HG02759 (cell line): ENCODE results near the gene PDZK1.
"Not testable (repeated sequence)": the region's sequence is repeated elsewhere in the genome, so short reads cannot be mapped to it uniquely, and the experiment has no call there.

Source experiments
- ATAC-seq: cut with Tn5 transposase; IDR thresholded peaks from one replicate; pipeline ENCODE4 v1.9.1; 2021; ENCODE audit warnings: mild to moderate bottlenecking, moderate library complexity; ENCODE audit not compliant: unreplicated experiment

Gene PDZK1

DNA sequence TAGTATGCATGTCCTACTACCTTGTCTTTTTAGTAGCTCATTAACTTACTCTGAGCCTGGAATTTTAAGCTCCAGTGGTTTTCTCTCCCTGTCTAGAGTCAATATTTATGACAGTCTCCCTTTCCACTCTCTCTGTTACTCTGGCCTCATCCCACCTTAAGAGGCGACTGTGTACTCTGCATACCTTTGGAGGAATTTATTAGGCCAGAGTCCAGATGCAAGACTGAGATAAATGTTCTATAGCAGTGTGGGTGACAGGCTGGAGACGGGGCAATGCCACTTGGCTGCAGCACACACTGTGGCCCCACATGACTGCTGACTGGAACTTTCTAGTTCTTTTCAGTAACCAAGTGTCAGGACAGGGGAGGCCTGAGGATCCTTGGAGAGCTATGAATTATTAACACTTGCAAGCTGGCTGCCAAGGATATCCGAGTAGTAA lies 4.1 kb upstream of the PDZK1 start:
- ATAC-seq, result no peak

DNA sequence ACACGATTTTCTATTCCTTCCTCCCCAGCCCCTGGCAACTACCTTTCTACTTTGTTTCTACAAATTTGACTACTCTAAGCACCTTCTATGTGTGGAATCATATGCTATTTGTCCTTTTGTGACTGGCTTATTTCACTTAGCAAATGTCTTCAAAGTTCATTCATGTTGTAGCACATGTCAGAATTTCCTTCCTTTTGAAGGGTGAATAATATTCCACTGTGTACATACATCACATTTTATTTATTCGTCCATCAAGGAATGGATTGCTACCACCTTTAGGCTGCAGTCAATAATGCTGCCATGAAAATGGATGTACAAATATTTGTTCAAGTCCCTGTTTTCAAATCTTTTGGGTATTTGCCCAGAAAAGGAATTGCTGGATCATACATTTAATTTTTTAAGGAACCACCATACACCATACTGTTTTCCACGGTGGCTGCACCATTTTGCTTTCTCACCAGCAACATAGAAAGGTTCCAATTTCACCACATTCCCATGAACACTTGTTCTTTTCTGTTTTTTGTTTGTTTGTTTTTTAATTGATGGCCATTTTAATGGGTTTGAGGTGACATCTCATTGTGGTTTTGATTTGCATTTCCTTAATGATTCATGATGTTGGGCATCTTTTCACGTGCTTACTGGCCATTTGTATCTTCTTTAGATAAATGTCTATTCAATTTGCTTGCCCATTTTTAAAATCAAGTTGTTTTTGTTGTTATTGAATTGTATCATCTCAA lies 3.3 kb upstream of the PDZK1 start:
- ATAC-seq, result no peak

DNA sequence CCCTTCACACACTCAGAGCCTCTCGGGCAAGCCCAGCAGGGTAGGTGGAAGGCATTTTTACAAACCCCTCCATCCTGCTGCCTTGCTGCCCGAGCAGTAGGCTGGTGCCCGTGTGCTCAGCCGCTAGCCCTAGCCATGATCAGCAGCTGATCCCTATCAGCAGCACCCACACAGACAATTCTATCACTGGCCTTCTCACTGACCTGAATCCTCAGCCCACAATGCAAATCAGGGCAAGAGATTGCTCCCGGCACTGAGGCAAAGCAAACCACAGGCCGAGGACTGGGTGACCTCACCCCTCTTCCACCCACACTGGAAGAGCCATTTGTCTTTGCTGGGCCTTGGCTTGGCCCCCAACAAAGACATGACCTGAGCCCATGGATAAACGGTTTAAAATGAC lies 895 bp upstream of the PDZK1 start:
- no peak for ATAC-seq

DNA sequence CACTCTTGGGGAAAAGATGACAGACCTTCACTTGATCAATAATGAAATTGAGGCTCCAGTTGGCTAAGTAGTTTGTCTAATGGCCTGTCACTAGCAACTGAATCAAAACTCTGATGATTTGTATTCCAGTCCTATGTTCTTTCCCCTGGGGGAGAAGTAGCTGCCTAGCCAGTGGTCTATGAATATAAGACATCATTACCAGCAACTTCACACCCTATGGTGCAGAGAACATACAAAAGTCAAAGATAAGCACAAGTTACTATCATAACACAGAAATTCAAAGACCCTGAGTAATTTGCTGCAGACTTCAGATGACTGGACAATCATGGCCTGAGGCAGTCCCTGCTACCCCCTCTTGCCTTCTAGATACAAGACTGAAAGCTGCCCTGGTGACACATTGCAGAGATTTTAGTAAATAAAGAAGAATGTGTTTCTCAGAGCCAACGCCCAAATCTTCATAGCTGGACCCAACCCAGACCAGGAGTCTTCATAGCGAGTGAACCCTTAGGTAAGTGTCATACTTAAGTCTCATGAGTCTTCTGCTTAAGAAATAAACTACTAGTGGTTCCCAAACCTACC lies 993 bp downstream of the PDZK1 start:
- no peak for ATAC-seq

DNA sequence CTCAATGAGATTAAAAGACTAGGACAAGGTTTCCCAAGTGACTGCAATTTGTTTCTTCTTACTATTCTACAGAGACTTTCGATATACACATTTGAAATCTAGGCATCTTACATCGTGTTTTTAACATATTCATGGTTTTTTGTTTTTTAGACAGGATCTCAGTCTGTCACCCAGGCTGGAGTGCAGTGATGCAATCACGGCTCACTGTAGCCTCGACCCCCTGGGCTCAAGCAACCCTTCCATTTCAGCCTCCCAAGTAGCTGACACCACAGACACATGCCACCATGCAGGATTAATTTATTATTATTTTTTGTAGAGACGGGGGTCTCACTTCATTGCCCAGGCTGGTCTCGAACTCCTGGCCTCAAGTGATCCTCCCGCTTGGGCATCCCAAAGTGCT lies 1.5 kb downstream of the PDZK1 start:
- ATAC-seq, result no peak

DNA sequence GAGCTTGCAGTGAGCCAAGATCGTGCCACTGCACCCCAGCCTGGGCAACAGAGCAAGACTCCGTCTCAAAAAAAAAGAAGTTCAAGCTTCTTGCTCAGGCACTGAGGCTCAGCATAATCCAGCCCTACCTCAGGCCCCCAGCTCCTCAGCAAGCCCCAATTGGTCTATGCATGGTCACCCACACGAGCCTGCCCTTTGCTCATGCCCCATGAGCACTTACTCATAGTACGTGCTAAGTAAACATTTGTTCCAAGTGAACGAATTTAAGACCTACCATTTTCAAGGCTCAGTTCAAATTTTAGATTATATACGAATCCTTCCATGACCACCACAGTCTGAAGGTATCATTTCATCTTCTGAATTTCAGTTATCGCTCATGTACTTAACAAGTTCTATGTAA lies 4.3 kb downstream of the PDZK1 start:
- no peak for ATAC-seq

DNA sequence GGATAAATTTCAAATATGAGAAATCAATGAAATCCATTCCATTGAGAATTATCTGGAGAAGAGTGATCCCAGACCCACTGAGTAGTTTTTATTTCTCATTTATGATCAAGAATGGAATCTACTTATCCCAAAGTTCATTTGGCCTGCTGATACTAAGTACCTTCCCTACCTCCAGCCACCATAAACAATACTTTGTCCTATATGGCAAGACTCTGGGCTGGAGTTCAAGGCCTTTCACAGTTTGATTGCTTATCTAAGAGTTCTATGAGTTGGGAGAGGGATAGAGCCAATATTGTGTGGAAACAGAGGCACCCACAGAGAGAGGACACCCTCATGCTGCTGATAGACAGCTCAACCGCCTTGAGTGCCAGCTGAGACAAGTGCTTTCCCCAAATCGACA lies 5.1 kb downstream of the PDZK1 start:
- ATAC-seq, result no peak

DNA sequence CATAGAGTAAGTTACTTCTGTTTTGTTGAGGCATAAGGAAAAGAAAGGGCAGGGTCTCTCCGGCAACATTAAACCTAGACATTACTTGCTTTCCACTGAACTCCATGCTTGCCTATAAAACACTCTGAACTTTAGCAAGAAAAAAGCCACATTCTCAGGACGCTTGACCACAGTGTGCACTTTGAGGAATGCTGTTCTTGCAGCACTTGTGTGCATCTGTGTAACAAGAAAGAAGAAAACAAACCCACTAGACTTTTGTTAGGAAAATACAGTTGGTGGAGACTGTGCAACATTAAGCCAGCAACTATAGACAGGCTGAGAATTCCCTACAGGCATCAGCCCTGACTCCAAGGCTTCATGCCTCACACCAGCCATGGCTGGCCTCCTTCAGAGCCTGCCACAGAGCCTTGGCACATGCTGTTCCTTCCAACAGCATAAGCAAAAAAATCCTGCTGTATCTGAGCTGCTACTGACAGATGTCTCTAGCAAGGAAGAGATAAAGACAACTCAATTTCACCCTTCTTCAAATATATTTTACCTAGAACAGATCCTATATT lies 5.8 kb downstream of the PDZK1 start:
- no peak for ATAC-seq

DNA sequence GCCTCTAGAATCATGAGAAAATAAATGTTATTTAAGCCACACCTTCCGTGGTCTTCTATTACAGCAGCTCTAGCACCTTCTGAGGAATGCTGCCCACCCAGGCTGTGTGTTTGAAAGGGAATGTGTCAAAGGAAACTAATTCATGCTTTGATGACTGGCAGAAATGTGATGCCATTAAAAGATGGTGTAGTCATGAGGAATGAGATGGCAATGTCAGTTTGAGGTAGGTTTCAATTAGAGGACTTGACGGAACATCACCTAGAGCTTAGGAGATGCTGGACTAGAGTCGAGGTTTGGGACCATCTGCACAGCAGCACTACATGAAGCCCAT lies 10.6 kb downstream of the PDZK1 start:
- no peak for ATAC-seq

DNA sequence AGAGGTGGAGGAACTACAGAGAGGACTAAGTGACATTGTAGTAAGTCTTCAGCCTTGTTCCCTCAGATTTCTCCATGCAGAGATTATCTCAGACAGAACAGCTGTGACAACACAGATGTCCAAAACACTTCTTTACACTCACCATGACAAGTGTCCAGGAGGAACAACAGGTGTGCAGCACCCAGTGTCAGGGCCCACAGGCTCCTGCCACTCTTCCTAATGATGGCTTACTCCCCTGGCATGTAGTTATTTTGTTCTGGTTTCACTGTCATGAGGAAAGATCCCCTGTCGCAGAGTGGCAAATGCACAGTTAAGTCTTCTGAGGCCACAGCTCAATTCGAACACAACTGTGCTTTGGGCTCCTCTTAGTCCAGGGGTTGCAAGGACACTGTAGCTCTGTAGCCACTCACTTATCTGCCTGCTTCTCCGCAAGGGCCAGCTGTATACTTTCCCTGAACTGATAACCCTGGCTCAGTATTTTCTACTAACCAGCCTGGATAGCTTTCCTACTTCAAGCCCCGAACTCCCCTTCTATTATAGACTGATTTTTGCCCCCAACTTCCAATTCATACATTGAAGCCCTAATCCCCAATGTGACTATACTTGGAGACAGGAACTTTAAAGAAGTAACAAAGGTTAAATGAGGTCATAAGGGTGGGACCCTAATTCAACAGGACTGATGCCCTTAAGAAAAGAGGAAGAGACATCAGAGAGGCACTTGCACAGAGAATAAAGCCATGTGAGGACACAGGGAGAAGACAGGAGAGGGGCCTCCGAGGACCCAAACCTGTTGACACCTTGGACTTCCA lies 11.1 kb downstream of the PDZK1 start:
- ATAC-seq, result no peak

DNA sequence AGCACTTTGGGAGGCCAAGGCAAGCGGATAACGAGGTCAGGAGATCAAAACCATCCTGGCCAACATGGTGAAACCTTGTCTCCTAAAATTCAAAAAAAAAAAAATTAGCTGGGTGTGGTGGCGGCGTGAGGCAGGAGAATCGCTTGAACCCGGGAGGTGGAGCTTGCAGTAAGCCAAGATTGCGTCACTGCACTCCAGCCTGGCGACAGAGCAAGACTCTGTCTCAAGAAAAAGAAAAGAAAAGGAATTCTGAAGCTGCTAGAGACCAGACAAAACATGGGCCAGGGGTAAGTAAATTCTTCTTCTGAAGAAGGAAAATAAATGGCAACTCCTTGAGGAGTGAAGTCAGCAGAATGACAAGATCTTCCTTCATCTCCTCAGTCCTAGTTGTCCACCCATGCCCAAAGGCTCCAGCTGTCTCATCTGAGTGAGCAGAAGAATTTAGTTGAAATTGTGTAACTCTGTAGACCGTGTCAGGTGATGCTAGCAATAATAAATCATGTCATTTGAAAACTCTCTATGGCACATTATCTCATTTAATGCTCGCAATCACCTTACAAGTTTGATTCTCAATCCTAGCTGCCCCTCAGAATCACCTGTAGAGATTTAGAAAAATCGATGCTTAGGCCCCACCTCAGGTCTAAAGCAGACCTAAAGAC lies 14.3 kb downstream of the PDZK1 start:
- ATAC-seq, result no peak

DNA sequence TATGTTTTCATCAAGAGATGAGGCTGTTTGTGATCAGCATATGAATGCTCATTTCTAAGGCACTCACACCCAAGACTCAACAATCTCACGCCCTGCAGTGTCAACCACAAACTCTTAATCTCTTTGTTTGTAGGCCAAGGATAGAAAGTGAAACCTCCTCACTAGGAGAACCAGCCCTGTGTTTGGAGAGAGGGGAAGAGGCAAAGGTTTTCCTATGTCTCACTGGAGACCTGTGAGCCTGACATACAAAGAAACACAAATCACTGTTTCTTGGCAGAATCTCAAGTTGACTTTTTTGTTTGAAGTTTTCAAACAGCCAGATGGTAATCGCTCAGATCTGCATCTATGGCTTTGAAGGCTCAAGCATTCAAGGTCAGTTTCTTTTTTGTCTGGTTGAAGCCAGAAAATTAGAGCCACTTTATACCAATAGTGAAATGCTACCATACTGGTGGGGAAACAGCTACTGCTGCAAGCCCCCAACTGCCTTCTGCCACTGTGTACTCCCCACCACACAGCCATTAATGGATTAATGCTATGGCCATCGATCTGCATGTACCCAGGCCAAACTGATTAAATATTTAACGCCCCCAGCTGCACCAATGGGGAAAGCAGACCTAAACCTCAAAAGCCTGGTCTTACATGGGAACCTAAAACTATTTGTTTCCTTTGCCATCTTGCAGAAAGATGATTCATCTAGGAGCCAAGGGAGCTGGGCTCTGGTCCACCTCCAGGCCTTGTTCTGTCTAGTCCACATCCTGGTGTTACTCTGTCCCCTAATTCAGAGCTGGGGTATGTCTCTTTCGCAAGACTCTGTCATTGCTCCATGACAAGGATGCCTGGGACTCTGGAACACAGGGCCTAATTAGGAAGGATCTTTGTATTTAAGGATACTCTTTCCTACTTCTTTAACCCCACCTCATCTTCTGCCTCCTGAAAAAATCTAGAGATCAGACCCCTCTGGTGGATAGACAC lies 16.3 kb downstream of the PDZK1 start:
- no peak for ATAC-seq

DNA sequence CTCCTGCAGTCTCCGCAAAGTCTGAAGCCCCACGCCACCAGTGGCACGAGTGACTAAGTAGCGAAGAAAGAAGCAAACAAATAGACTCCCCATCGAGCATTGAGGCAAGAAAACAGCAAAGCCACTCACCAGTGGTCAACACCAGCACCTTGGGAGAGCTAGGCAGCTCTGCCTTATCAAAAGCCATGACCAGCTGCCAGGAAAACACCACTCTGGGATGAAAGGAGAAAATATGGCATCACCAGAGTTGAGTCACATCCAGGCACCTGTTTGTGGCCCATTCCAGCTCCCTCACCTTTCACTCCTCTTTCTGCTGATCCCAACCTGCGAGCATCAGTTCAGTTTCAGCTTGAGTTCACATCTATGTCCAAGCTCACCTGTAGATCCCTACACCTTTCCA lies 17.2 kb downstream of the PDZK1 start:
- no peak for ATAC-seq

DNA sequence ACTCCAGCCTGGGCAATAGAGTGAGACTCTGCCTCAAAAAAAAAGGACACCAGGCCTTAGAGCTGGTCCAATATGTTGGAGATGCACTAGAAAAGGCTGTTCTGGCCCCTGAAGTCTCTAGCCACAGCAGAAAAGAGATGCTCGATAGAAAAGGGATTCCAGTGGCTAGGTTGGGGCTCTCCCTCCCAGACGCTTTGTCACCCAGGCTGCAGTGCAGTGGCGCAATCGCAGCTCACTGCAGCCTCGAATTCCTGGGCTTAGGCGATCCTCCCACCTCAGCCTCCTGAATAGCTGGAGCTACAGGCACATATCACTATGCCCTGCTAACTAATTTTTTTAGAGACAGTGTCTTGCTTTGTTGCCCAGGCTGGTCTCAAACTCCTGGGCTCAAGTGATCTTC lies 18.2 kb downstream of the PDZK1 start:
- no peak for ATAC-seq

DNA sequence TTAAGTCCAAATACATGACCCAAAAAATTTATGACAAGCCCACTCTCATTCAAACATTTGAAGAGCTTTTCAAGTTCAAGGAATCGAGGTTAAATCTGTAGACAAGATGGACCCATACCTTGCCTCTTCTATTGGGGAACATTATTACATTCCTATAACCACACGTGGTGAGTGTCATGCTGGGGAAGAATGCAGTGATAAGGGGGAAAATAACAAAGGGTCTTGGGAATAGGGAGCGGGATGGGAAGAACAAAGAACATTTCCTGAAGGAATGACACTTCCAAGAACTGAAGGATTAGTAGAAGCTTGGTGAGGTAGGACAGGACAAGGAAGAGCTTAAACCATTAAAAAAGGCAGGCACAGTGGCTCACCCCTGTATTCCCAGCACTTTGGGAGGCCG lies 18.8 kb downstream of the PDZK1 start:
- no peak for ATAC-seq

DNA sequence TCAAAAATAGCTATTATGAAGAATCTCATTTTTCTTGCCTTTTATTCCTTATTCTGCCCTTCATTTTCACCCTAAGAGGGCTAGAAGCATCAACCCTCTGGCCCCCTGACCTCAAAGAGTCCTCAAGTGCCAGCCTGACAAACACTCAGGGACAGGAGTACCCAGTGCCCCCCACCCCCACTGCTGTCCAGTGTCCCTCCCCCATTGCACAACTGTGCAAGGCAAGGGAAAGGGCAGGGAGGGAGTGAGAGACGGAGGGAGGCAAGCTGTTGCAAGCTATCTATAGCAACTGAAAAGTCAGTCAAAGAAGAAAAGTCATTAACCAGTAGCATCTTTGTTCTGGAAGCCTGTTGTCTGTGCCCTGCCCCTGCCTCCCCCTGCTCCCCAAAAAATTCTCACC lies 21.1 kb downstream of the PDZK1 start:
- ATAC-seq, result not testable (repeated sequence)

DNA sequence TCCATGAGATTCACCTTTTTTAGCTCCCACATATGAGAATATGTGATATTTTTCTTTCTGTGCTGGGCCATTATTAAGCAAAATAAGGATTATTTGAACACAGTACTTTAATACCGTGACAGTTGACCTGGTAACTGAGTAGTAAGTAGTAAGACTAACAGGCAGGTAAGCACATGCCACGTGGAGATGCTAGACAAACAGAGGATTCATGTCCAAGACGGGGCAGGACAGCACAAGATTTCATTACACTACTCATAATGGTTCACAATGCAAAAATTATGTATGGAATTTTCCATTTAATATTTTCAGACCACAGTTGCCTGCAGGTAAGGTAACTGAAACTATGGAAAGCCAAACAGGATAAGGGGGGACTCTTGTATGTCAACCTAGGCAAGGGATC lies 22.3 kb downstream of the PDZK1 start:
- ATAC-seq, result not testable (repeated sequence)

DNA sequence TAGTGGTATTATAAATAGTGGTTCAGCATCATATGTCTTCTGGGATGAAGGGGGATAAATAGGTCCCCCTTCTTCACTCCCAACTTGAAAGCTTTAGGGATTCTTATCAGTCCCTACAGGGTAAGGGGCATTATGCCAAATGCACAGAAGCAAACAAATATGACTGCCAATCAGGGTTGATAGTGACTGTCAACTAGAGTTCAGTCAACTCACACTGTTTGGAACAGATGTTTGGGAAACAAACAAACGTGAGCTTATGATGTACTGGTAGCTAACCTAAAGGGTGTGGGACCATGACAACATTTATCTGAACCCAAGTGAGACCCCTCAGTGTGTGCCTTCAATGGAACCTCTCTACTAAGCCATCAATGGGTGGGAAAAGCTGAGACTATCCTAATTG lies 34.0 kb downstream of the PDZK1 start:
- not testable (repeated sequence) for ATAC-seq

DNA sequence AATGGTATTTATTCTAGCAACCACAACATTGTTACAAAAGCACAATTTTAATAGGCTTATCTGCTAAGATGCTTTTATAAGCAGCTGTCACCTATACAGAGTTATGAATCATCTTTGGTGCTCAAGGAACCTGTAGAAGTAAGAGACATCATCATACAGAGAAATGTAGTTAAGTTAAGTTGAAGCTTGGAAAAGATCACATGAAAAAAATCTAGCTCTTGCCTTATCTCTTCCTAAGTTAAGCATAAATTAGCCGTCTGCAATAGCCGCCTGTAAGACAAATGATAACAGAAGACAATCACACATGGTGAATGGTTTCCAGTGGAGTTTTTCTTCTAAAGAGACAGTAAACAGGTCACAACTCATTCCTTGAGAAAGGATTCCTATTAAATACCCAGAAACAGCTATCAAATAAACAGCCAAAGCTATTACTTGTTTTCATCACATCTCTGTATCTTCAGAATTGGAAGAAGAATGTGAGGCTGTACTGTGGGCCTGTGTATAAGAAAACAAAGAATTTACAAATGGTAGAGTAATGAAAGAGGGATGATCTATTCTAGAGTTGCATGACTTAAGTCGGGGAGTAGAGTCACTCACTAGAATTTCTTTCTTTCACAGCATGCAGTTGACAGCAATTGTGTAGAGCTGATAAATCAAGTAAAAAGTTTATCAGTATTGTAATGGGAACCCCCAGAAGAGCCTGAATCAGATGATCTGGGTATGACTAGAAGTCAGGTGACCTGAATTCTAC lies 36.0 kb downstream of the PDZK1 start:
- not testable (repeated sequence) for ATAC-seq
